Body of pancreas (tissue), 4 donors: Measurements from ENCODE around the gene ARHGAP42. TPM values are rescaled to one million over a fixed set of nuclear protein-coding genes. Genes with fewer than 3 reads are reported as not detected.

Source experiments
- ATAC-seq: fragments of 150-250 bp; one replicate; pipeline ENCODE4 v1.9.1; 2016
- DNase-seq, 4 donors: peaks; one replicate each; pipeline ENCODE4 v3.0.0-alpha.2; 2019
- H3K27ac ChIP-seq, 4 donors: fragments of 200-600 bp; sonication (generic); 1 replicate in 3 of 4; 2 replicates in 1 of 4; pipeline versions ENCODE4 v1.5.1 to v1.6.1; 2016 to 2019; ENCODE audit warnings: mild to moderate bottlenecking in 1 of 4, mixed read lengths in 1 of 4, moderate library complexity in 1 of 4
- H3K27me3 ChIP-seq, 2 donors: fragments of 200-600 bp; sonication (generic); one replicate each; pipeline ENCODE4 v1.6.0; 2016; ENCODE audit warnings: mild to moderate bottlenecking in 1 of 2
- H3K36me3 ChIP-seq, 2 donors: fragments of 200-600 bp; sonication (generic); replicated peaks in 1 of 2; 2 replicates each; pipeline ENCODE4 v1.5.1; 2016; ENCODE audit warnings: low read depth in 2 of 2; ENCODE audit not compliant: insufficient read depth in 1 of 2
- H3K4me1 ChIP-seq: fragments of 200-600 bp; sonication (generic); one replicate; pipeline ENCODE4 v1.6.0; 2016
- H3K4me3 ChIP-seq, 2 donors: fragments of 200-600 bp; sonication (generic); 1 replicate in 1 of 2; 2 replicates in 1 of 2; pipeline ENCODE4 v1.5.1; 2016 to 2019
- H3K9me3 ChIP-seq, 3 donors: fragments of 200-600 bp; sonication (generic); 1 replicate in 2 of 3; 2 replicates in 1 of 3; pipeline ENCODE4 v1.5.1; 2016
- CTCF ChIP-seq, 7 experiments: fragments of 450-650 bp in 4 of 7; fragments of 200-600 bp in 3 of 7; sonication (generic) in 3 of 7; IDR thresholded peaks; one replicate each; pipeline ENCODE4 v1.5.1; 2016 to 2019; ENCODE audit warnings: antibody characterized with exemption in 7 of 7
- POLR2A ChIP-seq, 3 donors: fragments of 450-650 bp; IDR thresholded peaks; one replicate each; pipeline ENCODE4 v1.6.1; 2016; ENCODE audit warnings: antibody characterized with exemption in 3 of 3, mild to moderate bottlenecking in 2 of 3
- WGBS, 2 donors: methylation state at CpG; one replicate each; pipeline ENCODE4 v1.1.5; 2017; 5-methylcytosine and 5-hydroxymethylcytosine counted together
- intact Hi-C: fragments of 100-400 bp; cut with DNase I; formaldehyde crosslinking; loops from one replicate; pipeline ENCODE4 v1.15.1; 2023
- small RNA-seq: library from RNA; depleted of rRNA; stranded (forward); fragments of <200 nt; gene quantifications from one replicate; pipeline ENCODE3, GENCODE V24; 2016
- total RNA-seq, 2 donors: library from RNA; depleted of rRNA; stranded (reverse); fragments of >200 nt; gene quantifications; one replicate each; pipeline ENCODE4 v1.1.0, GENCODE V29; 2016

The ARHGAP42 gene
- total RNA-seq, 2 donors from 2014 or later, result 3.6 to 4.7 TPM

GRCh38 chr11:101030692-101031091, 343.6 kb downstream of the ARHGAP42 start:
- TF ChIP-seq POLR2A (IDR thresholded peaks at IDR 0.05), result no peak
- no peak for TF ChIP-seq CTCF (IDR thresholded peaks at IDR 0.05)
- no peaks in the 10 kb centered on the region for H3K9me3 ChIP-seq
- WGBS, 2 donors, result 43 to 50% methylated on average over 1 of the region's 1 CpG
- H3K4me1 ChIP-seq, result no peaks in the 10 kb centered on the region
- no peak overlapping the region for H3K27ac ChIP-seq
- H3K36me3 ChIP-seq, result no peaks in the 10 kb centered on the region
- DNase-seq, result no peak
- intact Hi-C loops, result no loop called here
- H3K4me3 ChIP-seq, result no peak overlapping the region
- ATAC-seq, result no peak
- H3K27me3 ChIP-seq, result no peaks in the 10 kb centered on the region

DNA sequence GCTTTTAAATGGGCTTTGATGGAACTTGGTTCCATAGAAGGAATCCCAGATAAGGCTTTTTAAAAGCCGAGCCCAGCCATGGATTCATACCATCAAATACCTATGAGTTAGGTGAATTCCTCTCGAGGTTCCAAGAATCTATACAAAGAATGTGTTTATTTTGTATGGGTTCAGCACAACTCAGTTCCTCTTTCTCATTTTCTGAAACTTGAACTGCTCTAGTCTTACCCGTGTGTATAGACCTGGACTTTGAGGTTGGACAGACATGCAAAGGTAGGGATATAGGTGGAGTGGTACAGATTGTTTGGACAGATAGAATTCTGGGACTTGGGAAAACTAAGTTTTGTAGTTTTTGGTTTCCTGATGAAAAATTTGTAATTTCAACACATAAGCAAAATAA, 344.6 kb downstream of the ARHGAP42 start:
- ATAC-seq, result no peak
- TF ChIP-seq POLR2A (IDR thresholded peaks at IDR 0.05) (no peak), CTCF (IDR thresholded peaks at IDR 0.05) (no peak)
- Histone ChIP-seq H3K36me3 (no peaks in the 10 kb centered on the region), H3K4me1 (no peaks in the 10 kb centered on the region), H3K27me3 (no peaks in the 10 kb centered on the region), H3K27ac (no peak overlapping the region), H3K9me3 (no peaks in the 10 kb centered on the region), H3K4me3 (no peak overlapping the region)
- intact Hi-C loops, result no loop called here
- DNase-seq, result no peak
- WGBS, 2 donors, result 48 to 58% methylated on average over 3 of the region's 3 CpGs

DNA sequence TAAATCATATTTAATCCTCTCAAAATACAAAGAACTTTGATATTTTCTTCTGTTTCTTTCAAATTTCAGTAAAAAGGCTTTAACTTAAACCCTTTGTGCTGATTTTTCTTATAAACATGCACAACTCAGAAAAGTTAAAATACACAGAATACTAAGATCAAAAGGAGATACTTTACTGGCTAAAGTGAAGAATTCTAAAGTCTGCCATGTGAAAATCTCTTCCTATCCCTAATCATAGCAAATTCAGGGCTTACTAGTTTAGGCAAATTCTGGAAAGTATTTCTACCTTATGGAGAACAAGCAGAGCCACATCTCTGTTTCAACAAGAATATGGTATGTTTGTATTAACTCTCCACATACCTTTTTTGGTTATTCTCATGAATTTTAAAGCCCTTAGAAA, 345.9 kb downstream of the ARHGAP42 start:
- H3K27me3 ChIP-seq, result no peaks in the 10 kb centered on the region
- intact Hi-C loops, result no loop called here
- H3K9me3 ChIP-seq, result no peaks in the 10 kb centered on the region
- H3K27ac ChIP-seq, result no peak overlapping the region
- no peaks in the 10 kb centered on the region for H3K4me1 ChIP-seq
- TF ChIP-seq CTCF (IDR thresholded peaks at IDR 0.05) (no peak), POLR2A (IDR thresholded peaks at IDR 0.05) (no peak)
- DNase-seq, result no peak
- H3K36me3 ChIP-seq, result no peaks in the 10 kb centered on the region
- H3K4me3 ChIP-seq, result no peak overlapping the region
- no peak for ATAC-seq

DNA sequence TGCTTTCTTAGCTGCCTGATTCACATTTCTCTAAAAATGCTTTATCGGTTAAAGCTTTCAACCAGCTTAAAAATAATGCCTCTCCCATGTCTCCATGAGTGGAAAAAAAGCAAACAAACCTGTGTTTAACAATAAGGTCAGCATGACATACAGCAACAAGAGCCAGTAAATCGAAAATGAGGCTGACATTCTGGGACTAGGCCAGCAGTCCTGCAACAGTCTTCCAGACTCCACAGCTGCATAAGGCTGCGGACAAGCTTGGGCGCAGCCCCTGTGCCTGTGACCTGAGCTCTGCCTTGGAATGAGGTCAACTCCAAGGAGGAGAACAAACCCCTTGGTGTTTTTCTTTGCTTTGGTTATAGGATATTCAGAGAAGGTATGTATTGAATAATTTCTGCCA, 347.0 kb downstream of the ARHGAP42 start:
- intact Hi-C loops, result no loop called here
- Histone ChIP-seq H3K36me3 (no peaks in the 10 kb centered on the region), H3K9me3 (no peaks in the 10 kb centered on the region), H3K27ac (no peak overlapping the region), H3K4me3 (no peak overlapping the region), H3K4me1 (no peaks in the 10 kb centered on the region), H3K27me3 (no peaks in the 10 kb centered on the region)
- peak; percentile 13 to 46 (median 35) for DNase-seq
- no peak for TF ChIP-seq CTCF (IDR thresholded peaks at IDR 0.05)
- TF ChIP-seq POLR2A (IDR thresholded peaks at IDR 0.05), result no peak
- whole genome bisulfite sequencing, 2 donors, result 43 to 48% methylated on average over 4 of the region's 4 CpGs
- no peak for ATAC-seq

- H3K4me3 ChIP-seq, result no peak overlapping the region
- no peak for DNase-seq
- no peak overlapping the region for H3K27ac ChIP-seq
- intact Hi-C loops, result no loop called here
- no peaks in the 10 kb centered on the region for H3K27me3 ChIP-seq
- no peaks in the 10 kb centered on the region for H3K36me3 ChIP-seq
- TF ChIP-seq POLR2A (IDR thresholded peaks at IDR 0.05) (no peak), CTCF (IDR thresholded peaks at IDR 0.05) (no peak)
- WGBS, 2 donors, result 33 to 39% methylated on average over 1 of the region's 1 CpG
- no peaks in the 10 kb centered on the region for H3K9me3 ChIP-seq
- no peak for ATAC-seq
- no peaks in the 10 kb centered on the region for H3K4me1 ChIP-seq
Observed at GRCh38 chr11:101035872-101036271, 348.8 kb downstream of the ARHGAP42 start.

Small RNAs within 50 kb of the gene (small RNA-seq; reads per million reads assigned to genes)
- not detected for gene RN7SL222P
